GM20000 (cell line): ENCODE measurements around the gene ZNF761.
"Not testable (repeated sequence)": the region's sequence is repeated elsewhere in the genome, so short reads cannot be mapped to it uniquely, and the experiment has no call there.

Experiments
- DNase-seq: peaks from one replicate; pipeline ENCODE4 v3.0.0; 2012; ENCODE audit warnings: low spot score
- TF ChIP-seq, protein P1 (sequence below): IDR thresholded peaks from 2 replicates; pipeline ENCODE4 v1.5.1; 2012; ENCODE audit warnings: mild to moderate bottlenecking, control low read depth; ENCODE audit errors: extremely low read depth, missing control alignments

ZNF761 gene

DNA sequence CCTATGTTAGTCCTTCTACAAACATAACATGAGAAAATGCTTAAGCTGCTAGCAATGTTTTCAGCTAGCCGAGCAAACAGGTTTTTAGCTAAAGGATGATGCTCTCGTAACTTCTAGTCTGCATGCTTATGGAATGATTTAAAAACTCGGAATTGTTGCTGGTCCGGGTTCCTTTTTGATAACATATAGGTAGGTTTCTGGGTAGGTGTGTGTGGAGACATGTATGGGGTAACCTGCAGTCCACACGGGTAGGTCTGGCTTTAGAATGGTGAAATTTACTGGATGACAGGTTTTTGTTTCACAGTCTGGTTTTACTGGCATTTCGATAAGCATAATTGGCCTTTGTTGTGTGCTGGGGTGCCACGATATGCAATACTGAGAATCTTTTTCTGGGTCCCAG is 40.1 kb downstream of the ZNF761 start:
- DNase-seq = no peak
- TF ChIP-seq, protein P1, sequence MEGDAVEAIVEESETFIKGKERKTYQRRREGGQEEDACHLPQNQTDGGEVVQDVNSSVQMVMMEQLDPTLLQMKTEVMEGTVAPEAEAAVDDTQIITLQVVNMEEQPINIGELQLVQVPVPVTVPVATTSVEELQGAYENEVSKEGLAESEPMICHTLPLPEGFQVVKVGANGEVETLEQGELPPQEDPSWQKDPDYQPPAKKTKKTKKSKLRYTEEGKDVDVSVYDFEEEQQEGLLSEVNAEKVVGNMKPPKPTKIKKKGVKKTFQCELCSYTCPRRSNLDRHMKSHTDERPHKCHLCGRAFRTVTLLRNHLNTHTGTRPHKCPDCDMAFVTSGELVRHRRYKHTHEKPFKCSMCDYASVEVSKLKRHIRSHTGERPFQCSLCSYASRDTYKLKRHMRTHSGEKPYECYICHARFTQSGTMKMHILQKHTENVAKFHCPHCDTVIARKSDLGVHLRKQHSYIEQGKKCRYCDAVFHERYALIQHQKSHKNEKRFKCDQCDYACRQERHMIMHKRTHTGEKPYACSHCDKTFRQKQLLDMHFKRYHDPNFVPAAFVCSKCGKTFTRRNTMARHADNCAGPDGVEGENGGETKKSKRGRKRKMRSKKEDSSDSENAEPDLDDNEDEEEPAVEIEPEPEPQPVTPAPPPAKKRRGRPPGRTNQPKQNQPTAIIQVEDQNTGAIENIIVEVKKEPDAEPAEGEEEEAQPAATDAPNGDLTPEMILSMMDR = no peak

DNA sequence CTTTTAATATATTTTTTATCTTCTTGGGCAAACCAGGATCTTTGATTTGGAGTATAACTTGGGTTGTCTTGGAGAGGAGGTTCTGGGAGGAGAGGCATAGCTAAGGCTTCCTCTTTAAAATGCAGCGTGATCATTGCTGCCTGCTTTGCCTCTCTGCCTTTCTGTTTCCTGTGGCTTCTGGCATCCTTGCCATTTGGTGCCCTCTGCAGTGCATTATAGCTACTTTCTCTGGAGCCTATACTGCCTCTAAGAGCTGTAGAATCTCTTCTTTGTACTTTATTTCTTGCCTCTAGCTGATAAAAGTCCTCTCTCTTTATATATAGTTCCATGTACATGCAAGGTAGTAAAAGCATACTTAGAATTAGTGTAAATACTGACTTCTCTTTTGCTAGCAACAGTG is 43.0 kb downstream of the ZNF761 start:
- DNase-seq = not testable (repeated sequence)

DNA sequence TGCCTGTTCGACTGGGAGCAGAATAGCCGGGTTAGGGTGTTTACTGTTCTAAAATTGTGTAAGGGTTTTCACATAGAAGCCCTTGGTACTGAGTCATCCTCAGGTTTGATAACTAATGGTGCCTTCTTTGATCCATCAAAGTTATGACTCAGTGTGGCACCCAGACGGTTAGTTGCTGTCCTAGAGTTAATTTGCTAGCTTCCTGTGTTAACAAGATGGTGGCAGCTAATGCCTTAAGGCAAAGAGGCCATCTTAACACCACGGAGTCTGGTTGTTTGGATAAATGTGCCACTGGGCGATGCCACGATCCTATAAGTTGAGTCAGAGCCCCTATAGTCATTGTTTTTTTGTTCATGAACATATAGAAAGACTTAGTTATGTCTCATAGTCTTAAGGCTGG is 43.7 kb downstream of the ZNF761 start:
- not testable (repeated sequence) for DNase-seq

DNA sequence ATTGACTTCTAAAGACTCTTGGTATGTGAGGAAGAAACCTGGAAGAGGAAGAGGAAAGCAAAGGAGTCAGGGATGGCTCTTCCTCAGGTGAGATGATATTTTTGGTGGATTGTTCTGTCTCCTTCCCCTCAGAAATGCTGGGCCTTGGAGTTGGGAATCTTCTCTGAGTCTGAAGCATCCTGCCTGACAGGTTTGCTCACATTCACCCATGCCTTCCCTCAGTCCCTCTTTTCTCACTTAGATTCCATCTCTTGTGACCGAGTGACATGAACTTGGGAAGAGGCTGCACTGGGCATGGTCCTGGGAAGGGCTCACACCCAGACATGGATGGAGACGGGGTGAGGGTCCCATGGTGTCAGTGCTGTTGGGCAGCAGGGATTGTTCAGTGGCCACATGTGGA is 52.0 kb downstream of the ZNF761 start:
- DNase-seq = not testable (repeated sequence)

DNA sequence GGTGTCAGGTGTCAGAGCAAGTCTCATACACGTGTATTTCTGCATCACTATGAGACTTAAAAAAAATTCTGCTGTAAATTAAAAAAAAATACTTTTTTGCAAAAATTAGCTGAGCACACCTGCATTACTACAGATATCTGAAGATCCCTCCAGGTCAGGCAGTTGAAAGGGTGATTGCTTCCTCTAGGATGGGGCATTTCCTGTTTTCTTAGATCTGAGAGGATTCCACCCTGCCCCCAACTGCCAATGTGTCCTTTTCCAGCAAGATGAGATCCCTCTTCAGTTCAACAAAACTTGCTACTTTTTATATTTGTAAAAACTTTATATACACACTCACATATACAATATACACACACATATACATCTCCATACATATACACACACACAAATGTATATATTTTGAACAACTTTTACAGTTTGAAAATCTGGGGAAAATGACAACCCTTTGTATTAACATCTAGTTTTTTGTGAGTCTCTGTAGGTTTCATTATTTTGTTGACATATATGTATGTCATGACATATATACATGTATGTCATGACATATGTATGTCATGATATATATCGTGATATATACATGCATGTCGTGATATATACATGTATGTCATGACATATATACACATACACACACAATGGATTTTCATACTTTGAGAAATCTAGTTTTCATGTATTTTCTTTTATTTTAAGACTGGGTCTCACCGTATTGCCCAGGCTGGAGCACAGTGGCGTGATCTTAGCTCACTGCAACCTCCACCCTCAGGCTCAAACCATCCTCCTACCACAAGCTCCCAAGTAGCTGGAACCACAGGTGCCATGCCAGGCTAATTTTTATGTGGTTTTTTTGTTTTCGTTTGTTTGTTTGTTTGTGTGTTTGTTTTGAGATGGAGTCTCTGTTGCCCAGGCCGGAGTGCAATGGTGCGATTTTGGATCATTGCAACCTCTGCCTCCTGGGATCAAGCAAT is 53.5 kb downstream of the ZNF761 start:
- DNase-seq = no peak
- TF ChIP-seq, protein P1 = no peak

DNA sequence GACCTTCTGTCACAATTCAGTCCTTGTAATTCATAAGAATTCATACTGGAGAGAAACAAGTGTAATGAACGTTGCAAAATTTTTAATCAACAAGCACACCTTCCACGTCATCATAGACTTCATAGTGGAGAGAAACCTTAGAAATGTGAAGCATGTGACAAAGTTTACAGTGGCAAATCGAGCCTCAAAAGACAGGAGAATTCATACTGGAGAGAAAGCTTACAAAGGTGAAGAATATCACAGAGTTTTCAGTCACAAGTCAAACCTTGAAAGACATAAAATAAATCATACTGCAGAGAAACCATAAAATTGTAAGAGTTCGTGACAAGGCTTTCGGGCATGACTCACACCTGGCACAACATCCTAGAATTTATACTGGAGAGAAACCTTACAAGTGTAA is 60.4 kb downstream of the ZNF761 start:
- TF ChIP-seq, protein P1 = no peak
- DNase-seq = no peak

DNA sequence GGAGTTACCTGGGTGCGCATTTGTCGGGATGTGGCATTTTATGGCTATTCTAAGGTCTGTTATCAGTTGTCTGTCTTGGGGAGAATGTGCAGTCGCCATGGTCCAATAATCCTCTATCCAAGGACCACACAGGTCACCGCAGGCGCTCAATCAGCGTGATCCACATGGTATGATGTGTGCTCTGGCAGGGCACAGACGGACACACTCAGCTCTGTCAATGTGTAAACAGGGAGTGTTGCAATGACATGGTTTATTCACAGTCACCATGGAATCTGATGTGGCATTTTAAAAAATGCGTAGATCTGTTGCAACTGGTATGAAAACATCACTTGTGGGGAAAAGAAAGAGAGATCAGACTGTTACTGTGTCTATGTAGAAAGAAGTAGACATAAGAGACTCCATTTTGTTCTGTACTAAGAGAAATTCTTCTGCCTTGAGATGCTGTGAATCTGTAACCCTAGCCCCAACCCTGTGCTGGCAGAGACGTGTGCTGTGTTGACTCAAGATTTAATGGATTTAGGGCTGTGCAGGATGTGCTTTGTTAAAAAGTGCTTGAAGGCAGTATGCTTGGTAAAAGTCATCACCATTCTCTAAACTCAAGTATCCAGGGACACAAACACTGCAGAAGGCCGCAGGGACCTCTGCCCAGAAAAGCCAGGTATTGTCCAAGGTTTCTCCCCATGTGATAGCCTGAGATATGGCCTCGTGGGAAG is 65.7 kb downstream of the ZNF761 start:
- DNase-seq = not testable (repeated sequence)

DNA sequence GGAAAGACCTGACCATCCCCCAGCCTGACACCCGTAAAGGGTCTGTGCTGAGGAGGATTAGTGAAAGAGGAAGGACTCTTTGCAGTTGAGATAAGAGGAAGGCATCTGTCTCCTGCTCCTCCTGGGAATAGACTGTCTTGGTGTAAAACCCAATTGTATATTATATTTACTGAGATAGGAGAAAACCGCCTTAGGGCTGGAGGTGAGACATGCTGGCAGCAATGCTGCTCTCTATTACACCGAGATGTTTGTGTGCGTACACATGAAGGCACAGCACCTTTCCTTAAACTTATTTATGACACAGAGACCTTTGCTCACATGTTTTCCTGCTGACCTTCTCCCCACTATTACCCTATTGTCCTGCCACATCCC is 66.2 kb downstream of the ZNF761 start:
- DNase-seq = not testable (repeated sequence)

DNA sequence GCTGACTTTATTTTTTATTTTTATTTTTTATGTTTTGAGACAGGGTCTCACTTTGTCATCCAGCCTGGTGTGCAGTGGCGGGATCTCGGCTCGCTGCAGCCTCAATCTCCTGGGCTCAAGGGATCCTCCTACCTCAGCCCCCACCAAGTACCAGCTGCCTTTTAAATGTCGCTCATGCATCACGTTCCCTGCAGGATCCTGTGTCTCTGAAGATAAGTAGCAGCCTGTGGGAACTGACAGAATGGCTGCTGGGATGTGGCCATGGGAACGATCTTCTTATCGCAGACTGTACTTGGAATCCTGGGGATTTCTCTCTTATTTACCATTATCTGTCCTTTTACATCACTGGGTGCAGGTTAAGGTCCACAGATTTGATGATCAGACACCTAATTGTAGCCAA is 71.4 kb downstream of the ZNF761 start:
- not testable (repeated sequence) for DNase-seq

DNA sequence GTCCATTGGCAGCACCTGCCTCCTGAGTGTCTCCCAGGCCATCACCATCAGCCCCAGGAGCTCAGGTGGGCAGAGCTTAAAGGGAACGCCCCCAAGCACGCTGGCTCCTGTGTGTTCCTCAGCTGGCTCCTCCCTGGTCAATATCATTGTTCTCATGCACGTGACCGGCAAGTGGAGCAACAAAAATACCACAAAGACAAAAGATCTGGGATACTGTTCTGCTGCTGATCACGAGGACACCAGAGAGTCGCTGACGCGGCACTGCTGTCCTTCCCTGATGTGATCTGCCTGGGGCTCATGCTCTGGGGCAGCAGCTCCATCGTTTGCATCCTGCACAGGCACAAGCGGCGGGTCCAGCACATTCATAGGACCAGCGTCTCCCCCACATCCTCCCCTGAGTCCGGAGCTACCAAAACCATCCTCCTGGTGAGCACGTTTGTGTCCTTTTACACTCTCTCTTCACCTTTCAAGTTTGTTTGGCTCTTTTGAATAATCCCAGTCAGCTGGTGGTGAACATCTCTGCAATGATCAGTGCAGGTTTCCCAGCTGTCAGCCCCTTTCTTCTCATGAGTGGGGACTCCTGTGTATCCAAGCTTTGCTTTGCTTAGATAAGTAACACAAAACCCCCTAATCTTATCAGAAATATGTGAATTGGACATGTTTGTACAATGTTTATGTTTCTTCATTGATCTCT is 72.0 kb downstream of the ZNF761 start:
- DNase-seq = not testable (repeated sequence)

DNA sequence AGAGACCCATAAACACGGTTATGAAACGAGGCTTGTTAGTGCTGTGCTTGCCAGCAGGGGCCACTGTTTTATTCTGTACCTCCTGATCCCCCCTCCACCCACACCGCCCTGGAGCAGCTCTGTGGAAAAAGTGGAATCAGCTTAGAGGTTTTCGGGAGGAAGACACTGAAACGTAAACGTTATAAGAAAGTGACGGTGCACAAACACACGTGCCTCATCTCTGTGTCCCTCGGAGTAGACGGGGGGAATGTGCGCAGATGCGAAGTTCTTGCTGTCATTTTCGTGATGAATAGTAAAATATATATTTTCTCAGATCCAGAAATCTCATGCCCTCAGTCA is 72.5 kb downstream of the ZNF761 start:
- not testable (repeated sequence) for DNase-seq

DNA sequence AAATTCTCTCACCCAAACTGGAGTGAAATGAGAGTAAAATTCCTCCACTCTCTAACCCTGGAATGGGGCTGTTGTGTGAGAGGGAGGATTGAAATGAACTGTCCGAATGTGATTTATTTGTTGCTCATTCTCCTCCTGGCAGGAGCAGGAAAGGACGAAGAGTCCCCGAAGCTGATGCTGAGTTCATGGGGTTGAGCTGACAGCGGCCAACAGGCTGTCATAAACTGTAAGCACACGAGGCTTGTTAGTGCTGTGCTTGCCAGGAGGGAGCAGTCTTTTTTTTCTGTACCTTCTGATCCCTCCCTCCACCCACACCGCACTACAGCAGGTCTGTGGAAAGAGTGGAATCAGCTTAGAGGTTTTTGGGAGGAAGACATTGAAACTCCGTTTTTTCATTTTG is 73.1 kb downstream of the ZNF761 start:
- TF ChIP-seq, protein P1 = no peak
- no peak for DNase-seq
